ENCODE data around the gene ZNF391.

DNA sequence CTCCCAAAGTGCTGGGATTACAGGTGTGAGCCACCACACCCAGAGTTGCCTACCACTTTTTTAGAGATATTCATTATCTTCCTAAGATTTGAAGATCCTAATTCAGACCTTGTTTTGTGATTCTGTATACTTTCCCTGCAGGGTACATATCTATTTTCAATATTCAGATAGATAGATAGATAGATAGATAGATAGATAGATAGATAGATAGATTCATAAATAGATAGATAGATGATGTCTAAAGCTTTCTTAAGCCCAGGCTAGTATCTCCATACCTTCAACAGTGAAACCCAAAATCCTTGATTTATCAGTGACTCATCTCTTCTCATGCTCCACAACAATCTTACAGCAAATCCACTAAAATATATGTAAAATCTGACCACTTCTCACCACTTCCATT, 30.8 kb downstream of the ZNF391 start:
- TF ChIP-seq, protein P1, sequence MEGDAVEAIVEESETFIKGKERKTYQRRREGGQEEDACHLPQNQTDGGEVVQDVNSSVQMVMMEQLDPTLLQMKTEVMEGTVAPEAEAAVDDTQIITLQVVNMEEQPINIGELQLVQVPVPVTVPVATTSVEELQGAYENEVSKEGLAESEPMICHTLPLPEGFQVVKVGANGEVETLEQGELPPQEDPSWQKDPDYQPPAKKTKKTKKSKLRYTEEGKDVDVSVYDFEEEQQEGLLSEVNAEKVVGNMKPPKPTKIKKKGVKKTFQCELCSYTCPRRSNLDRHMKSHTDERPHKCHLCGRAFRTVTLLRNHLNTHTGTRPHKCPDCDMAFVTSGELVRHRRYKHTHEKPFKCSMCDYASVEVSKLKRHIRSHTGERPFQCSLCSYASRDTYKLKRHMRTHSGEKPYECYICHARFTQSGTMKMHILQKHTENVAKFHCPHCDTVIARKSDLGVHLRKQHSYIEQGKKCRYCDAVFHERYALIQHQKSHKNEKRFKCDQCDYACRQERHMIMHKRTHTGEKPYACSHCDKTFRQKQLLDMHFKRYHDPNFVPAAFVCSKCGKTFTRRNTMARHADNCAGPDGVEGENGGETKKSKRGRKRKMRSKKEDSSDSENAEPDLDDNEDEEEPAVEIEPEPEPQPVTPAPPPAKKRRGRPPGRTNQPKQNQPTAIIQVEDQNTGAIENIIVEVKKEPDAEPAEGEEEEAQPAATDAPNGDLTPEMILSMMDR (IDR thresholded peaks at IDR 0.05; ENCODE audit: insufficient read depth, low read length): no peak
- no peak for TF ChIP-seq REST (IDR thresholded peaks at IDR 0.05; ENCODE audit: insufficient replicate concordance, low read depth)
- TF ChIP-seq POLR2AphosphoS5 (IDR thresholded peaks at IDR 0.05; ENCODE audit: low read depth): no peak
